Fibroblast of mammary gland (primary cell): Measurements from ENCODE around the gene PPP1CC.
A peak's percentile ranks its signal among the peaks of the same experiment; 100 is the strongest.

ENCODE experiments used
- DNase-seq: peaks from one replicate; pipeline ENCODE4 v3.0.0-alpha.2; 2010; ENCODE audit warnings: low read depth
- H3K4me3 ChIP-seq: 2 replicates; pipeline ENCODE4 v1.5.1; 2011; ENCODE audit warnings: low read depth, mild to moderate bottlenecking, low read length, moderate library complexity; ENCODE audit not compliant: control insufficient read depth
- CTCF ChIP-seq: conservative IDR thresholded peaks from 2 replicates; pipeline ENCODE4 v1.5.1; 2011; ENCODE audit warnings: low read depth, low read length, inconsistent platforms; ENCODE audit not compliant: control insufficient read depth, insufficient read depth

PPP1CC gene

DNA sequence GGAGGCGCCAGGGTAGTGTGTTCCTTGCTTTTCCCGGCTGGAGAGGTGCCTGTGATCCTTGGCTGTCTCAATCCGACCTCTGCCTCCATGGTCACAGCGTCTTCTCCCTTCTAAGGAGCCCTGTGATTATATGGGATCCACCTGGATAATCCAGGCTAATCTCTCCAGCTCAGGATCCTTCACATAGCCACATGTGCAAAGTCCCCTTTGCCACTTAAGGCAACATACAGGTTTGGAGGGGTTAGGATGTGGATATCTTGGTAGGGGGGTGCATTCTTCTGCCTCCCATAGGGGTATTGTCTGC is 52.6 kb downstream of the PPP1CC start:
- no peak for DNase-seq
- TF ChIP-seq CTCF: no peak
- H3K4me3 ChIP-seq: no peak overlapping the region

GRCh38 chr12:110689281-110690126 is 53.2 kb downstream of the PPP1CC start:
- no peak for TF ChIP-seq CTCF
- H3K4me3 ChIP-seq: peak overlapping the region; percentile 43
- DNase-seq: peak; percentile 16

GRCh38 chr12:110688446-110689280 is 54.0 kb downstream of the PPP1CC start, which contains the start of gene HVCN1:
Gene HVCN1 (minus strand): TSS chr12:110689115. CDS start chr12:110683245, 5,870 bp downstream.
- TF ChIP-seq CTCF: no peak
- peak within 1 kb of the TSS; percentile 43 for H3K4me3 ChIP-seq
- DNase-seq: no peak

GRCh38 chr12:110687396-110688169 is 55.1 kb downstream of the PPP1CC start:
- H3K4me3 ChIP-seq: no peak overlapping the region
- DNase-seq: no peak
- no peak for TF ChIP-seq CTCF

- DNase-seq: no peak
- no peak for TF ChIP-seq CTCF
- no peak overlapping the region for H3K4me3 ChIP-seq
Measured at GRCh38 chr12:110686294-110686903, 56.3 kb downstream of the PPP1CC start.

DNA sequence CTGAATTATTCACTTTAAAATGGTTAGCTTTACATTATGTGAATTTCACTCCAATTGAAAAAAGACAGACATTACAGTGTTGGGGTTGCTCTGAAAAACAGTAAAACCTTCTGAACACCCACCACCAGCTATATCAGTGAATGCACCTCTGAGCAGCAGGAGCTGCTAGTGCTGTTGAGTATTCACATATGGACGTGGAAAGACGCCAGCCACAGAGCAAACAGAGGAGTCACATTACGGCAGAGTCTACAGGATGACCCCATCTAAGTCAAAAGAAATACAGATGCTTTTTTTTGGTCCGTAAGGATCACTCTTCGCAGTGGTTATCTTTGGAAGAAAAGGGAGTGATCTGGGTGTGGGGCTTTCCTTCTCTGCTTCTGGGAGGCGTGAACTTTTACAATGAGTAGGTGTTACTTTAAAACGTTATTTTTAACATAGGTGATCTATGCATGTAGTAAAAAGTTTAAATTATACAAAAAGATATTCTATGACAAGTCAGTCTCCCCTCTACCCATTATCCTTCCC is 58.3 kb downstream of the PPP1CC start:
- no peak for TF ChIP-seq CTCF
- no peak overlapping the region for H3K4me3 ChIP-seq
- no peak for DNase-seq
